HEK293T (cell line): ENCODE results near the gene SLC31A1.

Source experiments
- CTCF ChIA-PET: fragments of 350-600 bp; formaldehyde crosslinking; extraction: SDS; loops from one replicate; lab custom pipeline; 2021; ENCODE audit warnings: antibody characterized with exemption, inconsistent platforms; lab: Yijun Ruan, JAX
- POLR2A ChIA-PET: fragments of 350-600 bp; formaldehyde crosslinking; extraction: SDS; loops from one replicate; lab custom pipeline; 2020; ENCODE audit warnings: antibody characterized with exemption, inconsistent platforms; lab: Yijun Ruan, JAX
- DNase-seq: peaks from one replicate; pipeline ENCODE4 v3.0.0; 2012; ENCODE audit warnings: mixed read lengths; ENCODE audit errors: extremely low spot score
- ARNT ChIP-seq: fragments of 450-650 bp; IDR thresholded peaks from 2 replicates; pipeline ENCODE4 v1.6.1; 2017; ENCODE audit warnings: mild to moderate bottlenecking
- BHLHE40 ChIP-seq: fragments of 450-650 bp; IDR thresholded peaks from 2 replicates; pipeline ENCODE4 v1.6.1; 2016; ENCODE audit warnings: mild to moderate bottlenecking, moderate library complexity, borderline replicate concordance
- CTBP1 ChIP-seq: fragments of 450-650 bp; IDR thresholded peaks from 2 replicates; pipeline ENCODE4 v1.6.1; 2016; ENCODE audit warnings: borderline replicate concordance
- ELF4 ChIP-seq: fragments of 450-650 bp; IDR thresholded peaks from 2 replicates; pipeline ENCODE4 v1.6.1; 2017; ENCODE audit warnings: antibody characterized with exemption
- FOXA1 ChIP-seq: fragments of 450-650 bp; IDR thresholded peaks from 2 replicates; pipeline ENCODE4 v1.6.1; 2016; ENCODE audit warnings: mild to moderate bottlenecking
- FOXK2 ChIP-seq: fragments of 450-650 bp; IDR thresholded peaks from 2 replicates; pipeline ENCODE4 v1.6.1; 2016; ENCODE audit warnings: mild to moderate bottlenecking
- FOXM1 ChIP-seq: fragments of 450-650 bp; IDR thresholded peaks from 2 replicates; pipeline ENCODE4 v1.6.1; 2017; ENCODE audit warnings: mild to moderate bottlenecking, borderline replicate concordance
- HDGF ChIP-seq: fragments of 450-650 bp; IDR thresholded peaks from 2 replicates; pipeline ENCODE4 v1.6.1; 2017; ENCODE audit warnings: antibody characterized with exemption, borderline replicate concordance
- L3MBTL2 ChIP-seq: fragments of 450-650 bp; conservative IDR thresholded peaks from 2 replicates; pipeline ENCODE4 v1.6.1; 2016; ENCODE audit warnings: mild to moderate bottlenecking
- LEF1 ChIP-seq: fragments of 450-650 bp; IDR thresholded peaks from 2 replicates; pipeline ENCODE4 v1.6.1; 2017; ENCODE audit warnings: mild to moderate bottlenecking, borderline replicate concordance
- NFRKB ChIP-seq: fragments of 450-650 bp; IDR thresholded peaks from 2 replicates; pipeline ENCODE4 v1.6.1; 2016; ENCODE audit warnings: mild to moderate bottlenecking, moderate library complexity
- PKNOX1 ChIP-seq: fragments of 450-650 bp; IDR thresholded peaks from 2 replicates; pipeline ENCODE4 v1.6.1; 2016
- SP1 ChIP-seq: fragments of 450-650 bp; IDR thresholded peaks from 2 replicates; pipeline ENCODE4 v1.6.1; 2017
- SUZ12 ChIP-seq: fragments of 450-650 bp; IDR thresholded peaks from 2 replicates; pipeline ENCODE4 v1.6.1; 2016; ENCODE audit warnings: mild to moderate bottlenecking
- TARDBP ChIP-seq: fragments of 450-650 bp; IDR thresholded peaks from 2 replicates; pipeline ENCODE4 v1.6.1; 2016
- ZNF384 ChIP-seq: fragments of 450-650 bp; IDR thresholded peaks from 2 replicates; pipeline ENCODE4 v1.6.1; 2016

The SLC31A1 gene

GRCh38 chr9:113261917-113262671 is 40.8 kb downstream of the SLC31A1 start:
- ChIA-PET CTCF (interaction anchor here (1.1 kb wide), 1 partner anchor 13 kb away, joined by 3 read pairs; no protein-coding TSS in a partner anchor), POLR2A (no interaction called here)
- DNase-seq: no peak
- no peak for TF ChIP-seq TARDBP
- no peak for TF ChIP-seq PKNOX1
- no peak for TF ChIP-seq ARNT
- TF ChIP-seq HDGF: no peak
- no peak for TF ChIP-seq L3MBTL2
- no peak for TF ChIP-seq FOXA1
- TF ChIP-seq LEF1: no peak
- no peak for TF ChIP-seq FOXM1
- TF ChIP-seq NFRKB: no peak
- TF ChIP-seq FOXK2: no peak
- no peak for TF ChIP-seq BHLHE40
- TF ChIP-seq SP1: no peak

DNA sequence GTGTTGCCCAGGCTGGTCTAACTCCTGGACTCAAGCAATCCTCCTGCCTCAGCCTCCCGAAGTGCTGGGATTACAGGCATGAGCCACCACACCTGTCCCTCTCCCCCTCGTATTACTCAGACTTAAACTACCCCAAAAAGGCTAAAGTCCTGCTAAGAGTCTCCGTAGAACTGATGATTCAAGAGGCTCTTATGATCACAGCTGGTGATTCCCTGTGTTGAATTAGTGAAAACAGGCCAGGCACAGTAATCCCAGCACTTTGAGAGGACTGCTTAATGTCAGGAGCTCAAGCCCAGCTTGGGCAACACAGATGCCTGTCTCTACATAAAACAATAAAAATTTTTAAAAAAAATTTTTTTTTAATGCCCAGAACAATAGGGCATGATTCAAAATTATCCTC is 44.8 kb downstream of the SLC31A1 start:
- ChIA-PET CTCF (no interaction called here), POLR2A (no interaction called here)
- DNase-seq: no peak
- TF ChIP-seq ELF4: no peak
- no peak for TF ChIP-seq FOXM1
- TF ChIP-seq FOXK2: no peak
- TF ChIP-seq HDGF: no peak
- no peak for TF ChIP-seq CTBP1
- no peak for TF ChIP-seq L3MBTL2
- TF ChIP-seq LEF1: no peak

- POLR2A ChIA-PET: no interaction called here
- CTCF ChIA-PET: no interaction called here
- DNase-seq: no peak
- TF ChIP-seq TARDBP (no peak), ARNT (no peak), HDGF (no peak), ZNF384 (no peak), LEF1 (no peak), BHLHE40 (no peak), CTBP1 (no peak), ELF4 (no peak), PKNOX1 (no peak), SUZ12 (no peak), FOXK2 (no peak), NFRKB (no peak), FOXA1 (no peak), L3MBTL2 (no peak), SP1 (no peak), FOXM1 (no peak)
Observed at GRCh38 chr9:113267911-113268566, 46.7 kb downstream of the SLC31A1 start.

GRCh38 chr9:113269355-113269754 is 48.0 kb downstream of the SLC31A1 start:
- DNase-seq: no peak
- TF ChIP-seq PKNOX1: no peak
- TF ChIP-seq SP1: no peak
- no peak for TF ChIP-seq SUZ12
- no peak for TF ChIP-seq HDGF
- no peak for TF ChIP-seq CTBP1
- TF ChIP-seq TARDBP: no peak
- TF ChIP-seq FOXK2: no peak
- no peak for TF ChIP-seq FOXM1
- TF ChIP-seq L3MBTL2: no peak
- TF ChIP-seq BHLHE40: no peak
- TF ChIP-seq ZNF384: no peak
- TF ChIP-seq LEF1: no peak
- TF ChIP-seq NFRKB: no peak
- no peak for TF ChIP-seq ELF4
- TF ChIP-seq ARNT: no peak
- ChIA-PET POLR2A (no interaction called here), CTCF (interaction anchor here (0.6 kb wide), 1 partner anchor 1599 kb away, joined by 3 read pairs; no protein-coding TSS in a partner anchor)

DNA sequence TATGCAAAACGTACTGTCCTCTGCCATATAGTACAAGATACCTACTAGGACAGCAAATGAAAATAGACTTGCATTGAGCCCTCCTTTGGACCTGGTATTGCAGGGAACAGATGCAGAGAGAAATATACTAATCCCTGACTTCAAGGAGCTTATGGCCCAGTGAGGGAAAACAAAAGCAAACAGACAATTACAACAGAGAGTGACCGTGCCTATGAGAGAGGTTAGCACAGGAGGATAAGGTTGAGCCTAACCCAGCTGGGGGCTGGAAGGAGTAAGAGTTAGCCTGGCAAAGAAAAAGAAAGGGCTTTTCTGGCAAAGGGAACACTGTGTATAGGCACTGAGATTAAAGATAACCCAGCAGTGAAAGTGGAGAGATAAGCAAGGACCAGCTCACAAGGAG is 48.5 kb downstream of the SLC31A1 start:
- TF ChIP-seq PKNOX1: no peak
- TF ChIP-seq FOXK2: no peak
- TF ChIP-seq HDGF: no peak
- no peak for TF ChIP-seq ELF4
- TF ChIP-seq FOXM1: no peak
- no peak for TF ChIP-seq ZNF384
- TF ChIP-seq L3MBTL2: no peak
- TF ChIP-seq SP1: no peak
- TF ChIP-seq SUZ12: no peak
- TF ChIP-seq ARNT: no peak
- no peak for TF ChIP-seq BHLHE40
- no peak for TF ChIP-seq CTBP1
- no peak for TF ChIP-seq TARDBP
- TF ChIP-seq NFRKB: no peak
- no peak for TF ChIP-seq FOXA1
- POLR2A ChIA-PET: no interaction called here
- no peak for DNase-seq
- CTCF ChIA-PET: interaction anchor here (0.6 kb wide), 1 partner anchor 1599 kb away, joined by 3 read pairs; no protein-coding TSS in a partner anchor
